AG04449 (cell line): ENCODE data around the gene KCNJ18.
"Not testable (repeated sequence)": the region's sequence is repeated elsewhere in the genome, so short reads cannot be mapped to it uniquely, and the experiment has no call there.

Source experiments
- CTCF ChIA-PET: fragments of 350-600 bp; formaldehyde crosslinking; extraction: SDS; loops from one replicate; lab custom pipeline; 2021; ENCODE audit warnings: antibody characterized with exemption; lab: Yijun Ruan, JAX
- POLR2A ChIA-PET: fragments of 400-600, 350-600 bp; formaldehyde crosslinking; extraction: SDS; loops from one replicate; lab custom pipeline; 2020; ENCODE audit warnings: antibody characterized with exemption, inconsistent platforms; lab: Yijun Ruan, JAX
- DNase-seq: peaks from one replicate; pipeline ENCODE4 v3.0.0-alpha.2; 2010; ENCODE audit warnings: low read depth, low spot score
- H3K4me3 ChIP-seq: 2 replicates; pipeline ENCODE4 v1.5.1; 2011; ENCODE audit warnings: low read depth, mild to moderate bottlenecking, control low read depth, low read length
- TF ChIP-seq, protein P1 (sequence below): IDR thresholded peaks from one replicate; pipeline ENCODE4 v1.5.1; 2011; ENCODE audit warnings: mild to moderate bottlenecking, moderate library complexity, low read length, control low read depth, inconsistent platforms; ENCODE audit not compliant: insufficient read depth; ENCODE audit errors: missing control alignments

Gene KCNJ18

DNA sequence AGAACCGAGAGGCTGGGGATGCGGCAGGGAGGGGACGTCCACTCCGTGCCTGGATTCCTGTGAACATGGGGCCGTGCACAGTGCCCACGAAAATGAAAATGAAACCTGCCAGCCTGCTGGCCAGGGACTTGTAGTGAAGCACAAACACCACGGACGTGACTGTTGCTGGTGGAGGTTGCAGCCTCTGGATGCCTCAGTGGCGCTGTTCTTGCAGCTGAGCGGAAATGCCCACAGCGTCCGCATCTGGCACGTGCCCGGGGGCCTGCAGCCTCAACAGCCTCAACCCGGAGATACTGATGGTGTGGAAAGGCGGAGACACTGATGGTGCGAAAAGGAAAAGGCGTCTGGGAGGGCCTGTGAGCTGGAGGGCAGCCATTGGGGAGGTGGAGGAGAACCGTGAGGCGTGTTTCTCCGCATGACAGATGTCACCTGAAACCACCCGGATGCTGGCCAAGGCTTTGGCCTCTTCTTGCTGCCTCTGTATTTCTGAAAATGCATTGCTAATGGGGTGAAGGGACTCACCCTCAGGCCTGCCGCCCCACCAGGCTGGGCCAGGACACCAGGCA is 44.8 kb downstream of the KCNJ18 start:
- H3K4me3 ChIP-seq, DNase-seq, CTCF ChIA-PET, POLR2A ChIA-PET: not testable (repeated sequence)

DNA sequence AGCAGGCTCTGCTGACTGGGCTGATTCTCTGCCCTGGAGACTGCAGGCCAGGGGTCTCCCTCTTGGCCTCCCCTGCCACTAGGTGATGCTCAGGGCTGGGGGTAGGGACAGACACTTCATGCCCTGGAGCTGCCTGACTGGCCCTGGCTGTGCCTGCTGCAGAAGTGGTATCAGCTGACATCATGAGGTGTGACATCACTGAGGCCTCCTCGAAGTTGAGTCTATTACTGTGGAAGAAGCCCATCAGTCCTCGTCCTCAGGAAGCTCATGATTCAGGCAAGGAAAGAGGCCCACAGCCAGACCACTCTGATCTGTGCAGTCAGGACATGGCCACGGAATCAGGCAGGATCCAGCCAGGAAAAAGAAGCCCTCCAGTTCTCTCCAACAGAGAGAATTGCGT is 45.9 kb downstream of the KCNJ18 start:
- H3K4me3 ChIP-seq, POLR2A ChIA-PET, CTCF ChIA-PET, DNase-seq: not testable (repeated sequence)

- H3K4me3 ChIP-seq, POLR2A ChIA-PET, DNase-seq, CTCF ChIA-PET: not testable (repeated sequence)
These were observed 46.7 kb downstream of the KCNJ18 start for GRCh38 chr17:21738877-21739474.

DNA sequence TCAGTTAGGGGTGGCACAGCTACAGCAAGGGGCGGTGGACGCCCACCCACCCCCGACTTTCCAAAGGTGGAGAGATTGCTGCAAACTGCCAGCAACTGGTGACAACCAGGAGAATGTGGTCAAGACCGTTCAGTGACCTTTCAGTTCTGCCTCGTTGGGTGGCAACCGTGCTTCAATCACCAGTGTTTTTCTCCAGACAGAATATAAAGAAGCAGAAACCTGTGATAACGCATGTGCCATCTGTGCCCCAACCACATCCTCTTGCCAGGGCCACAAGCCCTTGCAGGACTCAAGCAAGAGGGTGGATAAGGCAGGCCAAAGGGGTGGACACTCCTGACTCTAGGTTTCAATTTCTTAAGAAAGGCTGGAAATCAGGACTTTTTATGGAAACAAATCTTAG is 47.2 kb downstream of the KCNJ18 start:
- DNase-seq, POLR2A ChIA-PET, H3K4me3 ChIP-seq, CTCF ChIA-PET: not testable (repeated sequence)

DNA sequence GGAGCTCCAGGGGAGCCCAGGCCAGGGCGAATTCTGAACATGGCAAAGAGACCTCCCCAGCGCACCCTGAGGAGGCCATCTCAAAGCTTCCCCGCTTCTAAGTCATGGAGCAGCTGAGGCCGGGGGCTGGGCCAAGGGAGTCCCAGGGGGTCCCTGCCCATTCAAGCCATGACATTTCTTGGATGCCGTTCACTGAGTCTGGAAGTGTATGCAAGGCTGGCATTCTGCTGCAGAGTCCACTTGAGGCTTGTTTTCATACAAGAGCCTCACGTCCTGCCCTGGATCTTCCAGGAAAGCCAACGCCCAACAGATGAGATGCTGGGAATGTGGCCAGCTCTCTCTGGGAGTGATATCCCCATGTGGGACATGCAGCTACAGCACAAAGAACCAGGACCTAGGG is 48.5 kb downstream of the KCNJ18 start:
- DNase-seq, CTCF ChIA-PET, POLR2A ChIA-PET, H3K4me3 ChIP-seq: not testable (repeated sequence)

- DNase-seq, POLR2A ChIA-PET, CTCF ChIA-PET, H3K4me3 ChIP-seq: not testable (repeated sequence)
These were observed 49.2 kb downstream of the KCNJ18 start for GRCh38 chr17:21741520-21741919.

DNA sequence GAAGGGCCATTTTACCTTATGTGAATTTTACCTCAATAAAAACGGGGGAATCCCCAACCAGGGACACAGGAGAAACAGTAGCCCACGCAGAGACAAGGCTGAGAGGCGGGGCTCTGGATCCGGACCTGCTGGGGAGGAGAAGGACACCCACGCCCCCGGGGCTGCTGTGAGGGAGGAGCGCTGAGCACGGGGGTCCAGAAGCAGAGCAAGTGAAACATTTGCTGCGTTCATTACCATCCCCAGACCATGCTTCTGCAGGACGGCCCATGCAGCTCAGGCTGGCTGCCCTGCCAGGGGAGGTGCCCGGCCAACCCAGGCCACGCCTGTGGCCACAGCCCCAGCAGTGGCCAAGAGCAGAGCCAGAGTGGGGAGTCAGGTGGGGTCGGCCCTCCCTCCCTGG is 50.0 kb downstream of the KCNJ18 start:
- CTCF ChIA-PET = no interaction called here
- TF ChIP-seq, protein P1, sequence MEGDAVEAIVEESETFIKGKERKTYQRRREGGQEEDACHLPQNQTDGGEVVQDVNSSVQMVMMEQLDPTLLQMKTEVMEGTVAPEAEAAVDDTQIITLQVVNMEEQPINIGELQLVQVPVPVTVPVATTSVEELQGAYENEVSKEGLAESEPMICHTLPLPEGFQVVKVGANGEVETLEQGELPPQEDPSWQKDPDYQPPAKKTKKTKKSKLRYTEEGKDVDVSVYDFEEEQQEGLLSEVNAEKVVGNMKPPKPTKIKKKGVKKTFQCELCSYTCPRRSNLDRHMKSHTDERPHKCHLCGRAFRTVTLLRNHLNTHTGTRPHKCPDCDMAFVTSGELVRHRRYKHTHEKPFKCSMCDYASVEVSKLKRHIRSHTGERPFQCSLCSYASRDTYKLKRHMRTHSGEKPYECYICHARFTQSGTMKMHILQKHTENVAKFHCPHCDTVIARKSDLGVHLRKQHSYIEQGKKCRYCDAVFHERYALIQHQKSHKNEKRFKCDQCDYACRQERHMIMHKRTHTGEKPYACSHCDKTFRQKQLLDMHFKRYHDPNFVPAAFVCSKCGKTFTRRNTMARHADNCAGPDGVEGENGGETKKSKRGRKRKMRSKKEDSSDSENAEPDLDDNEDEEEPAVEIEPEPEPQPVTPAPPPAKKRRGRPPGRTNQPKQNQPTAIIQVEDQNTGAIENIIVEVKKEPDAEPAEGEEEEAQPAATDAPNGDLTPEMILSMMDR = no peak
- no peak overlapping the region for H3K4me3 ChIP-seq
- DNase-seq = no peak
- POLR2A ChIA-PET = no interaction called here

GRCh38 chr17:21744151-21744550 is 51.8 kb downstream of the KCNJ18 start:
- H3K4me3 ChIP-seq, POLR2A ChIA-PET, DNase-seq, CTCF ChIA-PET: not testable (repeated sequence)

- H3K4me3 ChIP-seq, POLR2A ChIA-PET, CTCF ChIA-PET, DNase-seq: not testable (repeated sequence)
These were observed 52.3 kb downstream of the KCNJ18 start for GRCh38 chr17:21744621-21745020.

GRCh38 chr17:21745385-21746054 is 53.2 kb downstream of the KCNJ18 start:
- POLR2A ChIA-PET, CTCF ChIA-PET, DNase-seq, H3K4me3 ChIP-seq: not testable (repeated sequence)

DNA sequence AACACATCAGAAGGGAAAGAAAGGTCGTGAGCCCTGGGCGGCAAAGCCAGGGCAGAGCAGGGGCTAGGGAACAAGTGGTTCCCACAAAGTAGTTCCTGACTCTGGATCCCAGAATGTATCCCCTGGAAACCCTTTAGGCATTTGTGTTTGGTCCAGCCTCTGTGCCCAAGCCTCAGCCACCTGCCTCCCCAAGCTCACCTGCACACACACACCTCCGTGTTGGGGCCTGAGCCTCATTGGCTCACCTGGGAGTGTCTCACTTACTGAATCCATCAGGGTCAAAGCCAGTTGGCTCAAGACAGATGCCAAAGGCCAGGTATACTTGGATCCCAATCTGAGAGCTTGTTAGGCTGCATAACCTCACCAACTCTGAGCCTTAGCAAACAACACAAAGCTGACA is 54.1 kb downstream of the KCNJ18 start:
- POLR2A ChIA-PET, DNase-seq, H3K4me3 ChIP-seq, CTCF ChIA-PET: not testable (repeated sequence)

GRCh38 chr17:21747195-21747915 is 55.0 kb downstream of the KCNJ18 start:
- CTCF ChIA-PET, DNase-seq, POLR2A ChIA-PET, H3K4me3 ChIP-seq: not testable (repeated sequence)

- H3K4me3 ChIP-seq, DNase-seq, POLR2A ChIA-PET, CTCF ChIA-PET: not testable (repeated sequence)
These were observed 56.4 kb downstream of the KCNJ18 start for GRCh38 chr17:21748686-21749085.

GRCh38 chr17:21749696-21750531 is 57.6 kb downstream of the KCNJ18 start:
- H3K4me3 ChIP-seq, CTCF ChIA-PET, POLR2A ChIA-PET, DNase-seq: not testable (repeated sequence)

DNA sequence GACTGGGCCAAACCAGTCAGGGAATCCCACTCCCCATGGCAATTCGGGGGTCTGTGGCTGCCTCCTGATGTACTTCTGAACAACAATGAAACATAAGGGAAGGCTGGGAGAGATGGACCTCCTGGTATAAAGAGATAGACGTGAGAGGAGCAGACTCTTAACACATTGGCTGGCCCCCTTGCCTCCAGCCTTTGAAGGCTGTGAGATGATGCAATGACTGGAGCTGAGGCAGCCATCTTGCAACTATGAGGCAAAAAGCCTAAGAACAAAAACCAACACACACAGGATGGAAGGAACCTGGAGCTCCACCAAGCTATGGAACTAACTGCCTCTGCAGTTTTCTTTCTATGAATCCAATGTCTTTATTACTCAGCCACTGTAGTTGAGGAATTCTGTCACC is 58.8 kb downstream of the KCNJ18 start:
- CTCF ChIA-PET, DNase-seq, POLR2A ChIA-PET, H3K4me3 ChIP-seq: not testable (repeated sequence)
